Tibial nerve (tissue), 4 donors: Measurements from ENCODE around the gene ABCF2. TPM values are rescaled to one million over a fixed set of nuclear protein-coding genes. Genes with fewer than 3 reads are reported as not detected.

Source experiments
- DNase-seq, 2 donors: peaks; one replicate each; pipeline ENCODE4 v3.0.0-alpha.2; 2019; ENCODE audit warnings: low spot score in 2 of 2
- H3K27ac ChIP-seq, 4 donors: fragments of 200-600 bp; sonication (generic) in 3 of 4; one replicate each; pipeline ENCODE4 v1.5.1; 2017 to 2019; ENCODE audit warnings: mild to moderate bottlenecking in 1 of 4
- H3K27me3 ChIP-seq, 2 donors: fragments of 200-600 bp; sonication (generic) in 1 of 2; one replicate each; pipeline versions ENCODE4 v1.5.1 to v1.6.0; 2017 to 2019
- H3K36me3 ChIP-seq, 3 donors: fragments of 200-600 bp; sonication (generic); one replicate each; pipeline ENCODE4 v1.5.1; 2018 to 2019
- H3K4me1 ChIP-seq, 4 donors: fragments of 200-600 bp; sonication (generic) in 3 of 4; one replicate each; pipeline ENCODE4 v1.5.1; 2017 to 2019
- H3K4me3 ChIP-seq, 4 donors: fragments of 200-600 bp; sonication (generic) in 3 of 4; one replicate each; pipeline ENCODE4 v1.5.1; 2017 to 2019; ENCODE audit warnings: mild to moderate bottlenecking in 1 of 4, moderate library complexity in 1 of 4
- H3K9me3 ChIP-seq, 4 donors: fragments of 200-600 bp; sonication (generic) in 3 of 4; one replicate each; pipeline ENCODE4 v1.5.1; 2017 to 2019
- EP300 ChIP-seq, 2 donors: sonication (generic); formaldehyde crosslinking; IDR thresholded peaks; one replicate each; pipeline ENCODE4 v1.6.1; 2017; ENCODE audit warnings: antibody characterized with exemption in 2 of 2, mild to moderate bottlenecking in 1 of 2
- POLR2A ChIP-seq, 2 donors: fragments of 450-650 bp; IDR thresholded peaks; one replicate each; pipeline ENCODE4 v1.6.1; 2017; ENCODE audit warnings: antibody characterized with exemption in 2 of 2, mild to moderate bottlenecking in 2 of 2, moderate library complexity in 2 of 2
- WGBS, 2 donors: methylation state at CpG; one replicate each; pipeline ENCODE4 v1.1.5; 2018; 5-methylcytosine and 5-hydroxymethylcytosine counted together
- total RNA-seq, 4 donors: library from RNA; depleted of rRNA; stranded (reverse); fragments of >200 nt; gene quantifications; one replicate each; pipeline ENCODE4 v1.1.0, GENCODE V29; 2016
- TF ChIP-seq, protein P1 (sequence below), 5 experiments: fragments of 200-600 bp in 3 of 5; fragments of 450-650 bp in 2 of 5; sonication (generic) in 3 of 5; IDR thresholded peaks; one replicate each; pipeline ENCODE4 v1.5.1; 2016 to 2019; ENCODE audit warnings: antibody characterized with exemption in 5 of 5, mild to moderate bottlenecking in 3 of 5, moderate library complexity in 2 of 5

Gene ABCF2
- total RNA-seq, 4 donors from 2014 or later = 34.3 to 72.9 (median 34.9) TPM

GRCh38 chr7:151204383-151205032, 22.5 kb downstream of the ABCF2 start:
- no peak overlapping the region for H3K27ac ChIP-seq
- H3K9me3 ChIP-seq = no peaks in the 10 kb centered on the region
- H3K4me3 ChIP-seq = no peak overlapping the region
- 59 to 79% methylated on average over 47 of the region's 48 CpGs for WGBS, 2 donors
- H3K27me3 ChIP-seq = peaks cover 0 to 10% of the 10 kb centered on the region in 2 donors
- DNase-seq = no peak
- peaks cover 0 to 5% (median 1%) of the 10 kb centered on the region in 4 donors for H3K4me1 ChIP-seq
- H3K36me3 ChIP-seq = peaks cover 0 to 3% (median 0%) of the 10 kb centered on the region in 3 donors
- TF ChIP-seq, protein P1, sequence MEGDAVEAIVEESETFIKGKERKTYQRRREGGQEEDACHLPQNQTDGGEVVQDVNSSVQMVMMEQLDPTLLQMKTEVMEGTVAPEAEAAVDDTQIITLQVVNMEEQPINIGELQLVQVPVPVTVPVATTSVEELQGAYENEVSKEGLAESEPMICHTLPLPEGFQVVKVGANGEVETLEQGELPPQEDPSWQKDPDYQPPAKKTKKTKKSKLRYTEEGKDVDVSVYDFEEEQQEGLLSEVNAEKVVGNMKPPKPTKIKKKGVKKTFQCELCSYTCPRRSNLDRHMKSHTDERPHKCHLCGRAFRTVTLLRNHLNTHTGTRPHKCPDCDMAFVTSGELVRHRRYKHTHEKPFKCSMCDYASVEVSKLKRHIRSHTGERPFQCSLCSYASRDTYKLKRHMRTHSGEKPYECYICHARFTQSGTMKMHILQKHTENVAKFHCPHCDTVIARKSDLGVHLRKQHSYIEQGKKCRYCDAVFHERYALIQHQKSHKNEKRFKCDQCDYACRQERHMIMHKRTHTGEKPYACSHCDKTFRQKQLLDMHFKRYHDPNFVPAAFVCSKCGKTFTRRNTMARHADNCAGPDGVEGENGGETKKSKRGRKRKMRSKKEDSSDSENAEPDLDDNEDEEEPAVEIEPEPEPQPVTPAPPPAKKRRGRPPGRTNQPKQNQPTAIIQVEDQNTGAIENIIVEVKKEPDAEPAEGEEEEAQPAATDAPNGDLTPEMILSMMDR (IDR thresholded peaks at IDR 0.05) = no peak
- TF ChIP-seq POLR2A (IDR thresholded peaks at IDR 0.05) (no peak), EP300 (IDR thresholded peaks at IDR 0.05) (no peak)

GRCh38 chr7:151202836-151203235, 24.2 kb downstream of the ABCF2 start:
- peaks cover 0 to 10% of the 10 kb centered on the region in 2 donors for H3K27me3 ChIP-seq
- WGBS, 2 donors = 87 to 94% methylated on average over 9 of the region's 9 CpGs
- H3K9me3 ChIP-seq = no peaks in the 10 kb centered on the region
- DNase-seq = no peak
- TF ChIP-seq EP300 (IDR thresholded peaks at IDR 0.05) (no peak), POLR2A (IDR thresholded peaks at IDR 0.05) (no peak)
- TF ChIP-seq, protein P1 (IDR thresholded peaks at IDR 0.05) = no peak
- H3K36me3 ChIP-seq = no peaks in the 10 kb centered on the region
- peaks cover 0 to 10% (median 3%) of the 10 kb centered on the region in 4 donors for H3K4me1 ChIP-seq
- H3K4me3 ChIP-seq = no peak overlapping the region
- H3K27ac ChIP-seq = no peak overlapping the region

DNA sequence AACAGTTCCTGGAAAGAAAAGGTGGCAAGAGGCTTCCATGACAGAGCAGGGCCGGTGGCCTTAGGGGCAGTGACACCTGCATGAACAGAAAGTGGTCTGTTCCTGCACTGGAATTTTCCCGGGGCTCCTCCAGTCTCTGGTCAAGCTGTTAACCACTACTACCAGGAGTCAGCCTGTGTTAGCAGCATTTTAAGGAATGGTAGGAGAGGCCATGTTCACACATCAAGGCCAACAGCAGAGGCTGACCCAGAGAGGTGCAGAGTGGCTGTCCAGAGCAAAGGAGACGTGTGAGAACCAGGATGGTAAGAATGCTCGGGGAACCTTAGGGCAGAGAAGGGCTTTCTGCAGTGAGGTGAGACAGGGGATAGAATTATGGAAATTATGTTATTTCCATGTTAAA, 25.3 kb downstream of the ABCF2 start:
- TF ChIP-seq, protein P1 (IDR thresholded peaks at IDR 0.05) = no peak
- no peak for TF ChIP-seq POLR2A (IDR thresholded peaks at IDR 0.05)
- TF ChIP-seq EP300 (IDR thresholded peaks at IDR 0.05) = no peak
- H3K27me3 ChIP-seq = peaks cover 0 to 10% of the 10 kb centered on the region in 2 donors
- H3K9me3 ChIP-seq = no peaks in the 10 kb centered on the region
- H3K4me1 ChIP-seq = peaks cover 0 to 10% (median 3%) of the 10 kb centered on the region in 4 donors
- DNase-seq = no peak
- WGBS, 2 donors = 78 to 81% methylated on average over 4 of the region's 4 CpGs
- H3K36me3 ChIP-seq = no peaks in the 10 kb centered on the region
- H3K4me3 ChIP-seq = no peak overlapping the region
- H3K27ac ChIP-seq = no peak overlapping the region

DNA sequence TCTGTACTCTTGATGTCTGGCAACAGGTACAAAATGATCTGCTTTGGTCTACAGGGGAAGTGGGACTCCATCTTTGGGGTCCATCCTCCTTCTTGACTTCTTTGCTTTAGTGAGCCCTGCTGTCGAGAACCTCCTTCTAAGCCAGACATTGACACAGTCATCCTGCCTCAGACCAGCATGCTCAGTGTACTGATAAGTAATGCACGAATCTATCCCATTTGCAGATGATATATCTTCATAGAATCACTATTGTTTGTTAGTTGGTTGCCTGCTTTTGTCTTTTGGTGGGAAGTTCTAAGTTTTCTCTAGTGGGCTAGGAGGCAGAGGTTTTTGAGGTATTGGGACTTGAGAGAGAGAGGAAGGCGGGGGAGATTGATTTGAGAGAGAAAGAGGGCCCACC, 25.7 kb downstream of the ABCF2 start:
- DNase-seq = no peak
- H3K4me1 ChIP-seq = peaks cover 0 to 10% (median 3%) of the 10 kb centered on the region in 4 donors
- no peaks in the 10 kb centered on the region for H3K36me3 ChIP-seq
- H3K27me3 ChIP-seq = peaks cover 0 to 10% of the 10 kb centered on the region in 2 donors
- WGBS, 2 donors = 88 to 94% methylated on average over 3 of the region's 3 CpGs
- no peaks in the 10 kb centered on the region for H3K9me3 ChIP-seq
- no peak overlapping the region for H3K4me3 ChIP-seq
- no peak overlapping the region for H3K27ac ChIP-seq
- no peak for TF ChIP-seq POLR2A (IDR thresholded peaks at IDR 0.05)
- TF ChIP-seq, protein P1 (IDR thresholded peaks at IDR 0.05) = no peak
- TF ChIP-seq EP300 (IDR thresholded peaks at IDR 0.05) = no peak

DNA sequence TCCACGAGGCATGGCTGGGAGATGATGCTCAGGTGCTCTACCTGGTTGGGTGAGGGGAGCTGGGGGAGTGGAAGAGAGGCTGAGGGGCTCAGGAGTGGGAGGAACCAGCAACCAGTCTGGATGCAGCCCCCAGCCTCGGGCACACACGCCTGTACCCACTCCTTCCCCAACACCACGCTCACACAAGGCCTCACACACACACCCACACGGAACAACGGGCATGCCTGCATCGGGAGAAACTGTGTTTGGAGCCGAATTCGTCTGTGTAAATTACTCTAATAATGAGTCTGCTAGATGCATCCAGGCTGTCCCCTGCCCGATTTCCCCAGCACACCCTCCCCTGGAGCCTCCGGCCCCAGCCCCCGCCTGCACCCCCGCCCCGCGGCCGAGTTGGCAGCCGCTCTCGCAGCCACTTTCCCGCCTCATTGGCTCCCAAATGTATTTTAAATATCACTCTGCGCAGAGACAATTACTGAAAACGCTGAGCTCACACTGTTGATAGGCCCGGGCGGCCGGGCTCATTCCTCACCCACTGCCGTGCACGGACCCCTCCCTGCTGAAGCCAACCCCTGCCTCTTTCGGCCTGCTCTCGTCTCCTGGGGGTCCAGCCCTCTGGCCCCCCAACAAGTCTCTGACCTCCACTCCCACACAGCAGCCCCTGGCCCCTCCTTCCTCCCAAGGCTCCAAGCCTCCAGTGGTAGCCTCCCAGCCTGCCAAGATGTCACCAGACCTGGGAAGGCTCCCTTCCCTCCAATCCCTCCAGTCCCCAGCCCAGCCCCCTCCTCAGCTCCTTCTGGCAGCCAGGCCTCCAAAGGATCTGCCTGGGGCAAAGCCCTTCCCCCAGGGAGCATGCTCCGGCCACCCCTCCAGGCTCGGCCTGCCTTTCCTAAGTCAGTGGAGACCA, 27.8 kb downstream of the ABCF2 start:
- Histone ChIP-seq H3K4me1 (peaks cover 0 to 10% (median 3%) of the 10 kb centered on the region in 4 donors), H3K27me3 (peaks cover 0 to 5% of the 10 kb centered on the region in 2 donors), H3K9me3 (no peaks in the 10 kb centered on the region), H3K27ac (no peak overlapping the region), H3K36me3 (no peaks in the 10 kb centered on the region), H3K4me3 (no peak overlapping the region)
- TF ChIP-seq POLR2A (IDR thresholded peaks at IDR 0.05) (no peak), EP300 (IDR thresholded peaks at IDR 0.05) (no peak)
- TF ChIP-seq, protein P1 (IDR thresholded peaks at IDR 0.05) = no peak
- DNase-seq = no peak
- 38 to 45% methylated on average over 23 to 30 of the region's 30 CpGs for WGBS, 2 donors
